GM18526 (cell line): ENCODE results near the gene SARNP.

Source experiments
- POLR2A ChIP-seq: IDR thresholded peaks from 3 replicates; pipeline ENCODE4 v1.6.1; 2011; ENCODE audit not compliant: insufficient read length; ENCODE audit errors: extremely low read depth

The SARNP gene

DNA sequence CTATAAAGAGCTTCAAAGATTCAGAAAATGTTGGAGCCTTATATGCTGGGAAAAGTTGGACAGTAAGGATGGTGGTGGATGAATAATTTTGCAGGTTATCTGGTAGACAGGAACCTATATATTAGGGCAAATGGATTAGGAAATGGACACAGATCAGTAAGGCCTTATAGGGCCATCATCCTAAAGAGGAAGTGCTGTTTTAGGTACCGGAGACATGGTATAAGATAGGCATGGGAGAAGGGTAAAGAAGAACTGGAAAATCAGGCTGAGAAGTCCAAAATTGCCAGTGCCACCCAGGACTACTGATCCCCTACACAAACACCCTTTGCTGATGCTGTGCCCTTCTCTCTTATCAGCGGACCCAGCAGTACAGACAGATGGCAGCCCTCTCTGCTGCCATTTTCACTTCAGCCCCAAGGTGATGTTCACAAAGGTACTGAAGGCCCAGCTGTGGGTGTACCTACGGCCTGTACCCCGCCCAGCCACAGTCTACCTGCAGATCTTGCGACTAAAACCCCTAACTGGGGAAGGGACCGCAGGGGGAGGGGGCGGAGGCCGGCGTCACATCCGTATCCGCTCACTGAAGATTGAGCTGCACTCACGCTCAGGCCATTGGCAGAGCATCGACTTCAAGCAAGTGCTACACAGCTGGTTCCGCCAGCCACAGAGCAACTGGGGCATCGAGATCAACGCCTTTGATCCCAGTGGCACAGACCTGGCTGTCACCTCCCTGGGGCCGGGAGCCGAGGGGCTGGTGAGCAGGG lies 69.1 kb downstream of the SARNP start:
- no peak for TF ChIP-seq POLR2A

DNA sequence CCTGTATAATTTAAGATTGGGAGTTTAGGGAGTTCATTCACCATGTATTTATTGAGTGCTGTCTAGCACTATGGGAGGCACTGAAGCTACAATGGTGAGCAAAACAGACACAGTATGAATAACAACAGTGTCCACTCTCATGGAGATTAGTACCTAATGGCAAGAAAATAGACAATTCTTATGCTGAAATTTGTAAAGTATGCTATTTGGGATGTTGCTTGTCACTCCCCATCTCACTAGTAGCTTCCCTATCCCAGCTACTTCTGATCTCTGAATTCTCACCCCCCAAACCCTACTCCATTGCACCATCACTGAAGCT lies 70.7 kb downstream of the SARNP start:
- no peak for TF ChIP-seq POLR2A

DNA sequence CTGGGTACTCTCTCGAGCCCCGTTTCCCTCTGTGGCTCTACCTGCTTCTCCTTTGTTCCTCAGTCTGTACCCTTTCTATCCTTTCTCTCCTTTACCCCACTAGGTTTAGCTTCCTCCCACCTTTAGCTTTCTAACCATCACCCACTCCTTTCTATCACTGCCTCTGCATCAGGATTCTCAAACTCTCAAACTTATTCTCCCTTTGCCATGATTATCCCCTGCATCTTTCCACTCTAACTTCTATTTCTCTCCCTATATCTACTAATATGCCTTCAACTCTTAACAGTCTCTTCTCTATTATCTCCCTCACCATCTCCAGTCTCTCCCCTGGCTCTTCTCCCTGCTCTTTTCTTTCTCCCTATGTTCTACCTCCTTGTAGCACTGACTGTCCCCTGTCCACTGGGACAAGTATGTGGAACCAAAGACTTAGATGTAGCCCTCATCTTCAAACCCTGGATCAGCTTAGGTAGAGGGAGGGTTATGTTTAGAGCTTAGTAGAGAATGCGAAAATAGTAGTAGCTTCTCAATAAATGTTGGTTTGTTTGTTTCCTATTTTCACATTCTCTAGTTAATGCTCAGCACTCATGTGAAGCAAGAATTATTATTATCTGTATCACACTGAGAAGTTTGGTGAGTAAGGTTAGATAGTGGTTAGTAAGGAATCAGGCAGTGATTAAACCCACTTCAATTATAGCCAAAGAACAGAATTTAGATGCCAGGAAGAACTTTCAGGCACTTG lies 71.2 kb downstream of the SARNP start:
- TF ChIP-seq POLR2A = no peak

DNA sequence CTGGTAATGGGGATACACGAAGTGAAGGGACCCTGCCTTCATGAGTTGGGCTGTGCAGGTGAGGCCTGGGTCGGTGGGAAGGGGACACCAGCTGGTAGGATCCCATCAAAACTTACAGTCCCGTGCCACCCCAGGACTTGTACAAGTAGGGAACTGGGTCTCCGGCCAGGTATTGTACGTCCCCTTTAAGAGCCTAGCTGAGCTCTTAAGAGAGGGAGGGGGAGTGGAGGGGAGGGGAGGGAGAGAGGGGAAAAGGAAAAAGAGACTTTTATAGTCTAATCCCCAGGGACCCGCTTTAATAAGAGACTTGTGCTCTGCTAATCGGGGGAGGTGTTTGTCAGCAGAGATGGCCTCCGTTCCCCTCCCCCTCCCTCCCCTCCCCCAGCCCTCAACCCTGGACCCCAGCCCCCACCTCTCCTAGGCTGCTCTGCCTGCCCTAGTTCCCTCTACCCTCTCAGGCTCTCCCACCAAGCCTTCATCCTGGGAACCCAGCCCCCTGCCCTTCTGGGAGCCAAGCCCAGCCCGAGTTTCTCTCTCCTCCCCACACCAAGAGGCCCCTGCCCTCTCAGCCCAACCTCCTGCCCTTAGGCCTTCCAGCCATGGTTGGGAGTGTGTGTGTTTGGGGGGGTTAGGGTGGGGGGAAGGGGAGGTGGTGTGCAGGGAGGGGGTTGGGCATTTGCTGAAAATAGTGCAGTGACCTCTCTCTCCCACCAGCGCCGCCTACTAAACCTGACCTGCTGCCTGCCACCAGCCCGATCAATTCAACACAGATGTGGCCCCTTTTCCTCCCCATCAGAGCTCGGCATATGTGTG lies 72.0 kb downstream of the SARNP start:
- TF ChIP-seq POLR2A = no peak

DNA sequence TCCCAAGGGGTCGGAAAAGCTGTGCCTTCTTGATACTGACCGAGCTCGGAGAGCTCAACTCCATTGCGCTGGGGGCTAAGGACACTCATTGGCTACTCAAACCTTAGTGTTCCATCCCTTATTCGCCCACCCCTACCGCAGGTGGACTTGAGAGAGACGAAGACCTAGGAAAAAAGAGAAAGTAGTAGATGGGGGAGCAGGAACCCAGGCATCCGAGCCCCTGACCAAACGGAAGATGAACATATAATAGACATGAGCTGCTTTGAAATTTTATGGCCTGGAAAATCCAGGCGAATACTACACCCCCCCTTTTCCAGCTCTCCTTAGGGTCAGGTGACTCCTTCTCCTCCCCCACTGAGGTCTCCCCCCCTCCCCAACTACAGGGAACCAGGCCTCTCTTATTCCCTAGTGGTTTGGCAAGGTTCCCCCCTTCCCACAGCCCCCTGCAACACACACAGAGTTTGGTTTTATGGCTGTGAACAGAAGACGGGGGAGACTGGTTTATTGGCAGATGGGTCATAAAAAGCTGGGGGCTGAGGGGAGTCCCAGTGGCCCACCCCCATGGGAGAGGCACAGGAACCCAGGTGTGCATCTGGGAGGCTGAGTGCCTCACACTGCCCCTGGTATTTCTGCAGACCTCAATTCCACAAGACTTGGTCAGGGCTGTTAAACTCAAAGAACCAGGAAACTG lies 73.0 kb downstream of the SARNP start:
- TF ChIP-seq POLR2A = no peak

DNA sequence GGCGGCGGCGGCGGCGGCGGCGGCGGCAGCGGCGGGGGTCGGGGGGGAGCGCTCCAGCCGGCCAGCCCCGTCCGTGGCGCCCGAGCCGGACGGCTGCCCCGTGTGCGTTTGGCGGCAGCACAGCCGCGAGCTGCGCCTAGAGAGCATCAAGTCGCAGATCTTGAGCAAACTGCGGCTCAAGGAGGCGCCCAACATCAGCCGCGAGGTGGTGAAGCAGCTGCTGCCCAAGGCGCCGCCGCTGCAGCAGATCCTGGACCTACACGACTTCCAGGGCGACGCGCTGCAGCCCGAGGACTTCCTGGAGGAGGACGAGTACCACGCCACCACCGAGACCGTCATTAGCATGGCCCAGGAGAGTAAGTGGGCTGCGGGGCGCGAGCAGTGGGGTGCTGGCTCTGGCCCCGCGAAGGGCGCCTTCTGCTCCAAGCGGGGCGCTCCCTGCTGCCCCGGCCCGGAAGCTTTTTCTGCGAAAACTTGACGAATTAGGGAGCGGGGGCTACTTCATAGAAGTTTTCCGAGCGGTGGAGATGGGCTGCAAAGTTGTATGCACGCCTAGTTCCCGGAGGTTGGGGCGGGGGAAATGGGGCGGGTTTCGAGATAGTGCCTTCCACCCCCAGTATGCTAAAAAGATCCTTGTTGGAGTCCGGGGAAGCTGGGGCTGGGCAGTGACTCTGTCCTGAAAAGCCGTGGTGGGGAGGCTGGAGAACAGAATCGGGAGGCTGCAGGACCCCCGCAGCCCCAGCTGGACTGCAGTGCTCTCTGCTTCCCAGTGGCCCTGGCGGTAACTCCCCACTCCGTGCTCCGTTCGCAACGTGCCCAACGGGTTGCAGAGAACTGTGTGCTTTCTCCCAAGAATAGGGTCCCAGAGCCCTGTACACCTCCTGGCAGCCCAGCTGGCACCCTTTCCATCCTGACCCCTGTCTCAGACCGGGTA lies 73.9 kb downstream of the SARNP start:
- TF ChIP-seq POLR2A = peak; percentile 24

DNA sequence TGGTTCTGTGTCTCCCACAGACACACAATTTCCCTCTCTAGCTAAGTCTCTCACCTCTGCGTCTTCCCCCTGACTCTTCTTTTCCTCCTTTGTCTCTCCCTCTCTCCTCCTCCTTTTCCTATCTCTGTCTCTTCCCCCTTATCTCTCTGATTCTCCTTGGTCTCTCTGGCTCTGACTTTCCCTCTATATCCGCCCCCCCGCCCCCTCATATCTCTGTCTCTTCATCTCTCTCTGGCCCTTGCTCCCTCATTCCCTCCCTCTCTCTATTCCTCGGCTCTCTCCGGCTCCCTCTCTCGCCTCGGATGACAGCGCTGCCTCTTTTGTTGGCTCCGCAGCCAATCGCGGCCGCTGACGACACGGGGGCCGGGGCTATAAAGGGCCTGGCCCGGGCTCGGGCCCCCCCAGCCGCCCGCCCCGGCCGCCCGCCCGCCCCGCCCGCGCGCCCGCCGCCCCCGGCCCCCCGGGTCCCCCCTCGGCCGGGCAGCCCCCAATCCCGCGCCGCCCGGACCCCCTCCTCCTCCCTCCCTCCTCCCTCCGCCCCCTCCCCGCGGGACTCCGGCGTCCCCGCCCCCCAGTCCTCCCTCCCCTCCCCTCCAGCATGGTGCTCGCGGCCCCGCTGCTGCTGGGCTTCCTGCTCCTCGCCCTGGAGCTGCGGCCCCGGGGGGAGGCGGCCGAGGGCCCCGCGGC lies 74.7 kb downstream of the SARNP start, which contains the start of gene GDF11:
Gene GDF11 (plus strand): TSS at position 404 of the 687 bp plus-strand sequence. CDS start 195 bp downstream, at position 599.
- TF ChIP-seq POLR2A = no peak

DNA sequence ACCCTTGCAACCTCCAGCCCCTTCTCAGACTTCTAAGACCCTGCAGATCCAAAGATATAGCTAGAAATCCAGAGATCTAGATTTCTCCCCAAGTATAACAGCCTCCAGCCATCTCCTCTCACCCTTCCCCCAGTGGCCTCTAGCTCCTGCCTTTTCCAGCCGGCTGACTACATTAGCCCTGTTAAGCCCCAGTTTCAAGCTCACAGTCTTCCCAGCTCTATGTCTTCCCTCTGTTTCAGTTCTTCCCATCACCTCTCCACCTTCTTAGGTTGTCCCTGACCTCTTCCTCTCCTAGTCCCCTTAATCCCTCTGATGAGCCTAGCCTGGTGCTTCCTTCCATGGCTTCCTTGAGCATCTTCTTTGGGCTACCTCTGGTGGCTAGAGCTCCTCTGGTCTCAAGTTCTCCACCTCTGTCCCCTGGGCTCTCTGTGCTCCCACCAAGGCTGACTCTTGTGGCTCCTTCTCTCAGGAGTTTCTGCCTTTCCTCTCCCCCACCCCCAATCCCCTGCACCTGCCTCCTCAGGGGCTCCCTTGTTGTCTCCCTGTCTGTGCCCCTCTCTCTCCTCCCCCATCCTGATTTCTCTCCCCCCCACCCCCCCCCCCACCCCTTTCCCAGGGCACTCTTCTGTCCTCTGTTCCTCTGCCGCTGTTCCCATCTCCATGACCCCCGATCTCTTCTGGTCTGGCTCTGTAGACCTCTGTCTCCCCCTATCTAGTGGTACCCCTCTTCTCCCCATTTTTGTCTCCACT lies 75.4 kb downstream of the SARNP start:
- TF ChIP-seq POLR2A = no peak

DNA sequence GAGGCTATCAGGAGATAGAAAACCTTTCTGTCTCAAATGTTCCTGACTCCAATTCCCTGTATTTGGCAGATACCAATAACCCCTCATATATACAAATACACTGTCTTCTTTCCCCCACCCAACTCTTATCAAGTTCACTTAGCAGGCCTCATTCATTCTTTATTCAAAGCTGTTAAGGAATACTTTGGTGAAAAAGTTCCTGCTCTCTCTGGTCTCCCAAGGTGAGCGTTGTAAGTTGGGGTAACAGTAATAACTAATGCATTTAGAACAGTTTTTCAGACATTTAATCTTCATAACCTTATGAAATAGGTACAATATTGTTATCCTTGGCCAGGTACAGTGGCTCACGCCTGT lies 78.5 kb downstream of the SARNP start:
- TF ChIP-seq POLR2A = no peak

DNA sequence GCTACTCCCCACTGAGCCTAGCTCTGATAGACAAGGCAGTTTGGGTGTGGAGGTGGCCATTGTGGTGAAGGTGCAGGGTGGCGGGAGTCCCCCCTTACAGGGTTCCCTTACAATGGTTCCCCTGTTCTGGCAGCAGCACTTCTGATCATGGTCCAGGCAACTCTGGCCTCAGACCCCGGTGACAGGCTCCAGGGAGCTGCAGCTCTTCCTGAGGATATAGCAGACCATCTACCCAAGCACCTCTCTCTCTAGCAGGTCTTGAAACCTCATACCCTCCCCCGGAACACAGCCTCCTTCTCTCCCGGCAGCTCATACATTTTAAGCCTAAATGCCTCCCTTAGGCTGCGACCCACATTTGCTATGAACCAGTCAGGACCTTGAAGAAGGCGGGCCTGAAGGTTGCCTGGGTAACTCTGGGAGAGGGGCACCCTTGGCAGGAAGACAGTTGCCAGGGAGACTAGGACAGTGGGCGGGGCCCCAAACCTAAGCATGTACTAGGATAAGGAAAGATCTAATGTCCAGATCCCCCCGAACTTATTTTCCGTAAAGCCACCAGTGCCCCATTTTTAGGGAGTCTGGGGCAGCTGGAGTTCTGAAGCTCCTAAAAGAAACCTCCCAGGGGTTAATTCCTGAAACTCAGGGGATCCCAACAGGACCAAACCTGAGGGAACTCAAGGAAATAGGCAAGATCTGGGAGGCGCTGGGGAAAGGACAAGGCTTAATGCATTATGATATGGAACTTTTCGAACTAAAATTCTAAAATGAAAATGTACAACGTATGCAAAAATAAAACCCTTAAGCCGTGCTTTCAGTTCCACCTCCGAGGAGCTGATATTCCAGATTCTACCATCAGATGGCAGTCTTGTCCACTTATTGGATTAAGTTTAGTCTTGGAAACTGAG lies 79.2 kb downstream of the SARNP start:
- TF ChIP-seq POLR2A = no peak

DNA sequence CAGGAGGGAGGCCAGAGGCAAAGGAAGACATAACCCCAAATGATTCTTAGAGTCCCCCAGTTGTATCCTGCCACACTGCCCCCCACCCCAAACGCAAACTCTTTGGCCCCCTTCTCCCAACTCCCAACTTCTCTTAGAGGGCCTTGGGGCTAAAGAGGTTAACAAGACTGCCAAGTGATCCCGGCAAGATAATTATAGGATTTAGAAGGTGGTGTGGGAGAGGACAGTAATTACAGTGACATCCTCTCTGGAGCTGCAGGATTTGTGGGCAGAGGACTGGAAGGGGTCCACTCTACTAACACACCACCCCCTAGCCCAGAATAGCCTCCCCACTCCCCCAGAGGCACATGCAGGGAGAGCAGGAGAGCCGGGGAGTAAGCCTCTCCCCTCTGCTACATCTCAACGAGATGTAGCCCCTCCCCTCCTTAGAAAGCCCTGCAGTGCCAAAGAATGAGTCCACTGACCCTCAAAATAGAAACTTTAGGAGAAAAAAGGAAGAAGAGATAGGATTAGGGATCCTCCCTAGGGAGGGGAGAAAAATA lies 79.9 kb downstream of the SARNP start:
- no peak for TF ChIP-seq POLR2A
